ENCODE data around the gene PIGU.

GRCh38 chr20:34529742-34530141 is 147.2 kb downstream of the PIGU start:
- TF ChIP-seq POLR2AphosphoS5 (IDR thresholded peaks at IDR 0.05): no peak
- no peak for TF ChIP-seq CTCF (IDR thresholded peaks at IDR 0.05)
- no peak for TF ChIP-seq POLR2A (IDR thresholded peaks at IDR 0.05)

Measured in stomach (tissue), 4 donors.